WTC11 (cell line): ENCODE measurements around the gene SLC17A9. TPM values are rescaled to one million over a fixed set of nuclear protein-coding genes. Genes with fewer than 3 reads are reported as not detected.

Experiments used
- ATAC-seq: fragments of 200-7000 bp; cut with Tn5 transposase; 2 replicates; pipeline ENCODE4 v1.10.0; 2021; ENCODE audit warnings: mild to moderate bottlenecking, moderate library complexity
- CTCF ChIA-PET: fragments of 300-600 bp; sonication (Branson Sonifier 250); formaldehyde crosslinking; loops from one replicate; lab custom pipeline; 2021; ENCODE audit warnings: antibody characterized with exemption; lab: Charles Lee
- POLR2A ChIA-PET: fragments of 350-600 bp; sonication (Branson Sonifier 250); formaldehyde crosslinking; loops from one replicate; lab custom pipeline; 2021; ENCODE audit warnings: antibody characterized with exemption; lab: Charles Lee
- DNase-seq: peaks from one replicate; pipeline ENCODE4 v3.0.0; 2021; ENCODE audit warnings: low spot score
- H3K27ac Mint-ChIP-seq: 2 replicates; pipeline ENCODE4 v1.8.0; 2021; ENCODE audit warnings: mixed read lengths
- H3K27me3 Mint-ChIP-seq: 2 replicates; pipeline ENCODE4 v1.8.0; 2021; ENCODE audit warnings: low read depth, mild to moderate bottlenecking, moderate library complexity, mixed read lengths
- H3K36me3 Mint-ChIP-seq: 2 replicates; pipeline ENCODE4 v1.8.0; 2021; ENCODE audit warnings: mixed read lengths
- H3K4me1 Mint-ChIP-seq: 2 replicates; pipeline ENCODE4 v1.8.0; 2022; ENCODE audit warnings: mixed read lengths
- H3K4me3 Mint-ChIP-seq: 2 replicates; pipeline ENCODE4 v1.8.0; 2021; ENCODE audit warnings: mild to moderate bottlenecking, moderate library complexity, mixed read lengths
- H3K9me3 Mint-ChIP-seq: 2 replicates; pipeline ENCODE4 v1.8.0; 2021; ENCODE audit warnings: mixed read lengths
- AFF4 ChIP-seq: sonication (generic); formaldehyde crosslinking; IDR thresholded peaks from 2 replicates; pipeline ENCODE4 v1.8.1; 2023; ENCODE audit warnings: mild to moderate bottlenecking, missing genetic modification reagents, borderline replicate concordance
- AR ChIP-seq: fragments of 250-450 bp; sonication (Bioruptor Pico); IDR thresholded peaks from 2 replicates; pipeline ENCODE4 v1.9.0; 2021; ENCODE audit warnings: mild to moderate bottlenecking
- ATF2 ChIP-seq: sonication (generic); formaldehyde crosslinking; IDR thresholded peaks from 2 replicates; pipeline ENCODE4 v1.8.1; 2022; ENCODE audit warnings: low read depth, missing genetic modification reagents, borderline replicate concordance
- ATF6 ChIP-seq: sonication (generic); formaldehyde crosslinking; IDR thresholded peaks from 2 replicates; pipeline ENCODE4 v1.8.1; 2023; ENCODE audit warnings: mild to moderate bottlenecking, missing genetic modification reagents
- CBFB ChIP-seq: sonication (generic); formaldehyde crosslinking; IDR thresholded peaks from 2 replicates; pipeline ENCODE4 v1.8.1; 2022; ENCODE audit warnings: mild to moderate bottlenecking, low read depth, missing genetic modification reagents
- CDX4 ChIP-seq: fragments of 250-450 bp; sonication (Bioruptor Pico); IDR thresholded peaks from 2 replicates; pipeline ENCODE4 v1.9.0; 2021; ENCODE audit warnings: moderate library complexity, mild to moderate bottlenecking, inconsistent platforms, borderline replicate concordance
- E2F4 ChIP-seq: sonication (generic); formaldehyde crosslinking; IDR thresholded peaks from 2 replicates; pipeline ENCODE4 v1.8.1; 2022; ENCODE audit warnings: low read depth, mild to moderate bottlenecking, moderate library complexity, missing genetic modification reagents, borderline replicate concordance
- EMX1 ChIP-seq: fragments of 250-450 bp; sonication (Bioruptor Pico); IDR thresholded peaks from 2 replicates; pipeline ENCODE4 v1.8.0; 2021; ENCODE audit warnings: mild to moderate bottlenecking
- MLX ChIP-seq: sonication (generic); formaldehyde crosslinking; IDR thresholded peaks from 2 replicates; pipeline ENCODE4 v1.8.1; 2023; ENCODE audit warnings: mild to moderate bottlenecking, missing genetic modification reagents, moderate library complexity
- MYBL2 ChIP-seq: sonication (generic); formaldehyde crosslinking; IDR thresholded peaks from 2 replicates; pipeline ENCODE4 v1.8.1; 2023; ENCODE audit warnings: mild to moderate bottlenecking, moderate library complexity, missing genetic modification reagents
- NR1H2 ChIP-seq: sonication (generic); formaldehyde crosslinking; IDR thresholded peaks from 2 replicates; pipeline ENCODE4 v1.9.0; 2021; ENCODE audit warnings: mild to moderate bottlenecking, moderate library complexity, missing genetic modification reagents
- PRDM15 ChIP-seq: sonication (generic); formaldehyde crosslinking; IDR thresholded peaks from 2 replicates; pipeline ENCODE4 v1.8.0; 2022; ENCODE audit warnings: missing genetic modification reagents
- RELA ChIP-seq: sonication (generic); formaldehyde crosslinking; IDR thresholded peaks from 2 replicates; pipeline ENCODE4 v1.8.1; 2022; ENCODE audit warnings: missing genetic modification reagents, mild to moderate bottlenecking, borderline replicate concordance
- STAT6 ChIP-seq: sonication (generic); formaldehyde crosslinking; conservative IDR thresholded peaks from 2 replicates; pipeline ENCODE4 v1.8.1; 2023; ENCODE audit warnings: mild to moderate bottlenecking, low read depth, missing genetic modification reagents, moderate library complexity
- TP53 ChIP-seq: sonication (generic); formaldehyde crosslinking; IDR thresholded peaks from 2 replicates; pipeline ENCODE4 v1.8.1; 2023; ENCODE audit warnings: mild to moderate bottlenecking, missing genetic modification reagents
- ZNF263 ChIP-seq: sonication (generic); formaldehyde crosslinking; IDR thresholded peaks from 2 replicates; pipeline ENCODE4 v1.8.1; 2022; ENCODE audit warnings: low read depth, mild to moderate bottlenecking, moderate library complexity, missing genetic modification reagents
- total RNA-seq: library from RNA; stranded (reverse); gene quantifications from 3 replicates; pipeline ENCODE4 v1.2.3, GENCODE V29; 2021

Gene SLC17A9
- total RNA-seq, 1 experiment from 2014 or later, result 41.7 TPM

- ChIA-PET CTCF (interaction anchor here (1.6 to 3.6 kb wide), 6 partner anchors 8 to 74 kb away, joined by 4 to 16 read pairs (median 9); partner anchors contain the start of gene BHLHE23), POLR2A (interaction anchor here (1.0 to 5.0 kb wide), 3 partner anchors 10 to 58 kb away, joined by 3 to 53 read pairs (median 3); partner anchors contain the start of gene DIDO1)
- H3K36me3 Mint-ChIP-seq, result peaks cover 10% of the 10 kb centered on the region
- no peak overlapping the region for H3K27ac Mint-ChIP-seq
- no peaks in the 10 kb centered on the region for H3K9me3 Mint-ChIP-seq
- H3K4me1 Mint-ChIP-seq, result peaks cover 36% of the 10 kb centered on the region
- H3K4me3 Mint-ChIP-seq, result no peak overlapping the region
- H3K27me3 Mint-ChIP-seq, result no peaks in the 10 kb centered on the region
- no peak for DNase-seq
- no peak for ATAC-seq
- TF ChIP-seq RELA (CRISPR knock-in tag) (no peak), ZNF263 (no peak), AR (CRISPR knock-in tag) (no peak), E2F4 (CRISPR knock-in tag) (no peak), TP53 (CRISPR knock-in tag) (no peak), EMX1 (CRISPR knock-in tag) (no peak), CDX4 (no peak), NR1H2 (CRISPR knock-in tag) (no peak), STAT6 (CRISPR knock-in tag) (no peak), AFF4 (no peak), CBFB (no peak), MLX (no peak), MYBL2 (CRISPR knock-in tag) (no peak), ATF6 (no peak), PRDM15 (CRISPR knock-in tag) (no peak), ATF2 (CRISPR knock-in tag) (no peak)
These were observed 16.4 kb upstream of the SLC17A9 start for GRCh38 chr20:62935968-62936585.
